H1 (cell line): ENCODE measurements around the gene FHIT. TPM values are rescaled to one million over a fixed set of nuclear protein-coding genes. Genes with fewer than 3 reads are reported as not detected.

ENCODE experiments used
- CHD1 ChIP-seq: IDR thresholded peaks from 2 replicates; pipeline ENCODE4 v1.6.1; 2012; ENCODE audit warnings: low read depth, low read length, improper control_type of control experiment
- PHF8 ChIP-seq: fragments of 200-600 bp; sonication (generic); conservative IDR thresholded peaks from 2 replicates; pipeline ENCODE4 v1.7.1; 2012; ENCODE audit warnings: low read depth, mild to moderate bottlenecking, inconsistent platforms, low read length, moderate library complexity
- POLR2A ChIP-seq, 2 experiments: IDR thresholded peaks; 1 replicate in 1 of 2; 2 replicates in 1 of 2; pipeline ENCODE4 v1.6.1; 2011; ENCODE audit warnings: low read depth in 2 of 2, low read length in 2 of 2, mild to moderate bottlenecking in 2 of 2; ENCODE audit errors: control extremely low read depth in 1 of 2
- SP2 ChIP-seq: IDR thresholded peaks from 2 replicates; pipeline ENCODE4 v1.6.1; 2012; ENCODE audit warnings: mild to moderate bottlenecking, low read length, inconsistent platforms
- polyA plus RNA-seq, 7 experiments: library from polyadenylated mRNA; depleted of rRNA in 3 of 7; stranded (reverse) in 5 of 7; unstranded in 2 of 7; fragments of >200 nt in 5 of 7; fragments of 200-250 nt in 2 of 7; gene quantifications; 1 replicate in 5 of 7; 2 replicates in 1 of 7; 4 replicates in 1 of 7; pipeline versions ENCODE4 v1.2.1 to v1.2.3, GENCODE V29; 2011 to 2013; ENCODE audit warnings: missing spikeins in 2 of 7, mixed read lengths in 2 of 7
- total RNA-seq: library from RNA; stranded (reverse); fragmentation: NEBNext Ultra II Directional; extraction: Animal tissue kit (Norgen Biotek cat#: 25700); gene quantifications from 2 replicates; pipeline ENCODE4 v1.2.1, GENCODE V29; 2021

FHIT gene
- total and polyA plus RNA-seq, 2 of the 8 experiments (the other 6 are each of a cell fraction or from before 2014, with no cell fraction given) = 1.2 to 3.2 TPM

DNA sequence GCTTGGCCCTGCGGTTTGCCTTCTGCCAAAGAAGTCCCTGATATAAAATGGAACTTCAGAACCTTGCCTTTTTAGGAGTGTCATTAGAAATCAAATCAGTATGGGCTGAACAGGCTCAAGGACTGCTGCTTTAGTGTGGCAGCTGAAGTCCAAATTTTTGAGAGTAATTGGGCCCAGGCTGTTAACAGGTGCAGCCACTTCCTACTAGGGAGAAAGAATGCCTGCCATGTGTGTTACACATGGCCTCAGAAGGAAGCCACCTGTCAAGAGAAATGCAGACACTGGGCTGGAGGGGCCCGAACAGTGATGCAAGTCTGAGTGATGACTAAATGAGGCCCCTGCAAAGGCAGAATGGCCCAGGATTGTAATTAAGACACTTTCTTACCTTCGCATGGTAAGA is 1414.7 kb downstream of the FHIT start (continued):
- TF ChIP-seq CHD1 (no peak), SP2 (no peak), POLR2A (IDR thresholded peaks at IDR 0.05; ENCODE audit: control extremely low read depth in 1 of 2, low read depth in 2 of 2, low read length in 2 of 2) (no peak), PHF8 (no peak)
- TF ChIP-seq, all 59 proteins: peak for 0
